Stimulated activated CD8-positive, alpha-beta memory T cell treated with anti-CD3 and anti-CD28 coated beads, Interleukin-12 subunit alpha, Interleukin-12 subunit beta, amount 100 ng/mL, for 24 hours (primary cell): Measurements from ENCODE around the gene TAF8.
"Not testable (repeated sequence)": the region's sequence is repeated elsewhere in the genome, so short reads cannot be mapped to it uniquely, and the experiment has no call there.

Experiments used
- DNase-seq: peaks from one replicate; pipeline ENCODE4 v3.0.0-alpha.2; 2020; ENCODE audit errors: extremely low read depth

Gene TAF8

GRCh38 chr6:42029062-42029685, 21.1 kb upstream of the TAF8 start:
- no peak for DNase-seq

DNA sequence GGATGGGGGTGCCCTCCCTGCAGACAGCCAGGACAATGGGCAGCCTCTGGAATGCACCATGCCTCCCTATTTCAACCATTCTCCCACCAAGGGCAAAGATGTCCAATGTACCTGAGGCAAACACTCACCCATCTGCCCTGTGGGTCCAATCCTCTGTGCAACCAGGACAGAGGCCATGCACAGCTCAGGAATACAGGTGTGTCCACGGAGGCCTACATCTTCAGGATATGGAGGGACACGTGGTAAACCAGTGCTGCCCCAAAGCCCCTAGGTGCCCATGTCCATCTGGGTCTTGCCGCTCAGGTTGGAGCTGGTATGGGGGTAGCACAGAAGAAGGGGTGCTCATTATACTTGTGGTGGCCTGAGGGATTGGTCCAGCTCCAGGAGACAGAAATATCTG, 20.4 kb upstream of the TAF8 start:
- DNase-seq: no peak

DNA sequence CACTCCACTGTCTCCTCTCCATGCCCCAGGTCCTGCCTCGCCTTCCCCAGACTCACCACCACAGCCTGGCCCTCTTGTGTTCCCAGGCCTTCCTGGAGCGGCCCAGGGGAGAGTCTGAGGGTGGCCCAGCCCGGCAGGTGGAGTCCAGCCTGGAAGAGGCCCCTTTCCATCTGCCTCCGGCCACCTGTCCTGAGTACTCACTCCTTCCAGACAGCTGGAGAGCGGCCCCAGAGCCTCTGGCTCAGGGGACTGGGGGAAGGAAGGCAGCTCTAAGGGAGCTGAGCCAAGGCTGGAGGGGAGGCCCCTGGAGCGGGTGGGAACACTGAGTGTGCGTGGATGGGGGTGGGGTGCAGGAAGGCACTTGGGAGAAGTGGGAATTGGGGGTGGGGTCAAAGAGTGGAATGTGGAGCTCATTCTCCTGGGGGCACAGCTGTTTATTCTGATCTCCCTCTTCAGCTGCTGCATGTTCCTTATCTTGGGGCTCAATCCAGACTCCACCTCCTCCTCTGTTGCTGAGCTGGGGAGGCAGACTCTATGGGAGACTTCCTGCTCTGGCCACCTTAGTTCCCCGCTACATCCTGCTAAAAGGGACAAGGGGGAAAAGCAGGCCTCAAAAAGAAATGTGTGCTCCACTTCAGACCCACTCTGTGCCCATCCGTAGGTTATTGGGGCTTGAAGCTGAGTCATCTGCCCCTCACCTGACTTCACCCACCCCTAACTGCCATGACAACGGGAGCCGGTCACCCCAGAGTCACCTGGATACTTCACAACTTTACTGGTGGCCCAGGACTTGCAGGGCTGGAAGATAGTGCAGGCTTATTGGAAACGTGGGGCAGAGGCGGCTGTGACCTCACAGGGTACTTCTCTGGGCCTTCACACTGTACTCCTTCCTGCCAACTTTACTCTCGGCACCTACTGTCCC, 19.5 kb upstream of the TAF8 start:
- no peak for DNase-seq

GRCh38 chr6:42032366-42032765, 18.0 kb upstream of the TAF8 start:
- DNase-seq: no peak

- not testable (repeated sequence) for DNase-seq
These were observed 12.7 kb upstream of the TAF8 start for GRCh38 chr6:42037669-42038068.

DNA sequence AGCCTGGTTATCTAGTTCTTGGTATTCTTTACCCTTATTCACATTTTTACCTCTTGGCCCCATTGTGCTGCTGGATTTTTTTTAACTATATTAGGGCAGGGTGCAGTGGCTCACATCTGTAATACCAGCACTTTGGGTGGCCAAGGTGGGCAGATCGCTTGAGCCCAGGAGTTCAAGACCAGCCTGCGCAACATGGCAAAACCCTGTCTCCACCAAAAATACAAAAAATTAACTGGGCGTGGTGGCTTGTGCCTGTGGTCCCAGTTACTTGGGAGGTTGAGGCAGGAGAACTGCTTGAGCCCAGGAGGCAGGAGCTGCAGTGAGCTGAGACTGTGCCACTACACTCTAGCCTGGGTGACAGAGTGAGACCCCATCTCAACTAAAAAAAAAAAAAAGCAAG, 12.2 kb upstream of the TAF8 start:
- no peak for DNase-seq

- no peak for DNase-seq
These were observed 11.4 kb upstream of the TAF8 start for GRCh38 chr6:42038811-42039408.

GRCh38 chr6:42040856-42041480, 9.4 kb upstream of the TAF8 start:
- no peak for DNase-seq

DNA sequence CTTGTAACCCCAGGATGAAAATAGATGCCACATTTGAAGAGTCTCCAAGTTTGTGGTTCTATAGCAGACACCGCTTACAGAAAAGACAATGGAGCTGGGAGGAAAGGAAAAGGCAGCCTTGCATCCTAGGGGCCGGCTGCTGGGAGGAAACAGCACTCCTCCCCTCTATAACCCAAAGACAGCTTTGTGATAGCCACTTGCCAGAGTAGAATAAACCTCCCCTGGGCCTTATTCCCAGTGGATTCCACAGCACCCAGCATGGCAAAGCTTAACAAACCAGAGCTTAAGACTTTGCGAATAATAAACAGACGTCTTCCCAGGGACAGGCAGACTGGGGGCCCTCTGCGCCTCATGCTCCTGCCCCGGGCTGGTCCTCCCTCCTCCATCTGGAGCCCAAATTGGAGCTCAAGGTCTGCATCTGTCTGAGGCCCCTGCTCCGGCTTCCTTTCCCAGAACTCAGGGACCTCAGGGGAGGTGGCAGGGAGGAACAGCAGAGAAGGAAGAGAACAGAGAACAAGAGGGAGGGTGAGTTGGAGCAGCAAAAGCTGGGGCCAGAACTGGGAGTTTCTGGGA, 8.8 kb upstream of the TAF8 start:
- no peak for DNase-seq

GRCh38 chr6:42042108-42042507, 8.2 kb upstream of the TAF8 start:
- DNase-seq: no peak

GRCh38 chr6:42043787-42044475, 6.4 kb upstream of the TAF8 start:
- no peak for DNase-seq

- DNase-seq: no peak
These were observed 4.5 kb upstream of the TAF8 start for GRCh38 chr6:42045538-42046460.

GRCh38 chr6:42046464-42047212, 3.7 kb upstream of the TAF8 start:
- no peak for DNase-seq

DNA sequence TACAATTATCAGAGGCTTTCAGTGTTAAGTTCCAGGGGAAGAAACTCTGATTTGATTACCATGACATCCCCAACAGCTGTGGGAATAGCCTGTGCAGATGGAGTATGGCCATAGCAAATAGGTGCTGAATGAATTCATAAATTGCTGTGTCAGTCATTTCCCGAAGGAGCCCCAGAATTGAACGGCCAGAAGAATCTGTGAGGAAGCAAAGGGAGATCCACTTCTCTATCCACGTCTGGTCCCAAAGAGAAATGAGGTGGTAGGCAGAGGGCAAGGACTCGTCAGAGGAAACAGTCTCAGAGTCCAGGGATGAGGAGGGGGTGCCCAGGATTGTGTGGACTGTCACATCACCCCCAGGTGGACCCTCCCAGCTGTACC, 3.1 kb upstream of the TAF8 start:
- DNase-seq: no peak

DNA sequence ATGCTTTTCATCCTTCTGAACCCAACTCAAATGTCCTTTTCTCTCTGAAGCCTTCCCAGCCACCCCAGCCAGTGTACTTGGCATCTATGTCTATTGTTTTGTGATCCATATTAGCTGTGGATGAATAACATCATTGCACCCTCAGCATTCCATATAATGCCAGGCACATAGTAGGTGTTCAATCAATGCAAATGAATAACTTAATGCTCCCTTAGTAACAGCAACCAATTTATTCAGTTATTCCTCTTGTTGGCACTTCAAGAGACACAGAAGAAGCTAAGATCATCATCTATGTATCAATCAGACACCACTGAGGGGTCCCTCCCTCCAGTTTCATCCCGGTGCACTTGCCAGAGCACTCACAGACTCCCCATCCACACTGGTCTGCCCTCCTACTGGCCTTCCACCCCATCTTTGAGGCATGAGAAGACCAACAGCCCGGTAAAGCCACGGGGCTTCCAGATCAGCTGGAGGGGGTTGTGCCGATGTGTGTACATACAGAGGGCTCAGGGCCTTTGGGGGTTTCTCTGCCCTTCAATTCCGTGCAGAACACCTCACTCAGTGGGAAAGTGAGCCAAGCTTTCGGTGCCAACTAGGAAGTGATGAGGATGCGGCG, 2.4 kb upstream of the TAF8 start:
- DNase-seq: no peak

DNA sequence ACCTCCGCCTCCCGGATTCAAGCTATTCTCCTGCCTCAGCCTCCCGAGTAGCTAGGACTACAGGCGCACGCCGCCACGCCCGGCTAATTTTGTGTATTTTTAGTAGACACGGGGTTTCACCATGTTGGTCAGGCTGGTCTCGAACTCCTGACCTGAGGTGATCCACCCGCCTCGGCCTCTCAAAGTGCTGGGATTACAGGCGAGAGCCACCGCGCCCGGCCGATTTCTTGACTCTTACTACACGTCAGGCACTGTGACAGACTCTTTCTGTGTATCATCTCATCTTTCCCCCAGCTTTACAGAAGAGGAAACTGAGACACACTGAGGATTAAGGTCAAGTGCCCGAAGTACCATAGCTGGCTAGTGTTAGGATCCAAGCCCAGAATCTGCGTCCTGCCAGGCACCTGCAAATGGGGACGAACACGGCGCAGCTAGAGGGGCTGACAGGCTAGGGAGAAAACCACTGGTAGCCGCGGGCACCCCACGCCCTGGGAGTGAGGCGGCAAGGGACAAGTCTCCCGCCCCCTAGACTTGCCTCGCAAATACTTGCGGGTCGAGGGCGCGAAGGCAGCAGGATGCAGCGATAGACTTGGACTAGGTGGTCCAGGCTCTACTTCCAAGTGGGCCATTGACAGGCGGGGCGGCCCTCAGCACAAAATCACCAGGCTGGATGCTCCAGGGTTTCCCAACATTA, 1.1 kb upstream of the TAF8 start:
- no peak for DNase-seq

- no peak for DNase-seq
These were observed 402 bp upstream of the TAF8 start for GRCh38 chr6:42049948-42050296.

GRCh38 chr6:42051268-42051653, 937 bp downstream of the TAF8 start:
- no peak for DNase-seq

- DNase-seq: no peak
These were observed 3.3 kb downstream of the TAF8 start for GRCh38 chr6:42053601-42054000.
